Medulla oblongata (tissue), 1 donor: ENCODE measurements around the gene CDH13.

Experiments used
- DNase-seq: peaks from one replicate; pipeline ENCODE4 v3.0.0-alpha.2; 2015; ENCODE audit errors: extremely low spot score

The CDH13 gene

GRCh38 chr16:83298541-83298940 is 671.8 kb downstream of the CDH13 start:
- DNase-seq = no peak

DNA sequence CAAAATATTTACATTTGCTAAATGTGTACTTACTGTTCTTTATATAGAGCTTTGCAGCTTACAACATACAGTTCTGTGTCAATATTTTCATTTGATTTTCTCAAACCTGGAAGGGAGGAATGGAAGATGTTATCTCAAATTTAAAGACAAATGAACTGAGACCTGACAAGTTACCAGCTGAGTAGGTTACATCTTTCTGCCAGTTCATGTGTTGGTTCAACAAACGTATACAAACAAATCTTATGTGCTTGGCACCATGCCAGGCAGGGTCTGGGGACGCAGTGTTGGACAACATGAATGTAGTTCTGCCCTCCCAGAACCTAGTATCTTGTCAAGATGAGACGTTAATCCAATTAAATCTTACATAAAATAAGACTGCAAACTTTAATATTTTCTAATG is 673.6 kb downstream of the CDH13 start:
- DNase-seq = no peak

GRCh38 chr16:83301971-83302370 is 675.2 kb downstream of the CDH13 start:
- DNase-seq = no peak

DNA sequence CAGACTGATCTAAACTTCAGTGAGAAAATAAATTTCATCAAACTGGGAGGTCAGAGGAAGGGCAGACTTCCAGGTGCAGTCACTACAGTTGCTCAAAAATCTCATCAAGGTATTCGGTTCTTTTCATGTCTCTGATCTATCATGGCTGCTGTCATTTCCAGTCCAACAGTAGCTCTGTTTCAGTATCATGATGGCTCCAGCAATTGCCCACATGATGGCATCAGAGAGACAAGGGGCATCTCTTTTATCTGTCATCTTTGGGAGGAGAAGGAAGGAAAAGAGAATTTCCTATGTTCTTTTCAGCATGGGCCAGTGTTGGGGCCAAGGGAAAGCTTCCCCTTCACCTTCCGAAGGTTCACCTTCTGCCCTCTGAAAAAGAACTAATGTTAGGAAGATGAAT is 676.1 kb downstream of the CDH13 start:
- DNase-seq = no peak

GRCh38 chr16:83305092-83305491 is 678.3 kb downstream of the CDH13 start:
- DNase-seq = no peak

DNA sequence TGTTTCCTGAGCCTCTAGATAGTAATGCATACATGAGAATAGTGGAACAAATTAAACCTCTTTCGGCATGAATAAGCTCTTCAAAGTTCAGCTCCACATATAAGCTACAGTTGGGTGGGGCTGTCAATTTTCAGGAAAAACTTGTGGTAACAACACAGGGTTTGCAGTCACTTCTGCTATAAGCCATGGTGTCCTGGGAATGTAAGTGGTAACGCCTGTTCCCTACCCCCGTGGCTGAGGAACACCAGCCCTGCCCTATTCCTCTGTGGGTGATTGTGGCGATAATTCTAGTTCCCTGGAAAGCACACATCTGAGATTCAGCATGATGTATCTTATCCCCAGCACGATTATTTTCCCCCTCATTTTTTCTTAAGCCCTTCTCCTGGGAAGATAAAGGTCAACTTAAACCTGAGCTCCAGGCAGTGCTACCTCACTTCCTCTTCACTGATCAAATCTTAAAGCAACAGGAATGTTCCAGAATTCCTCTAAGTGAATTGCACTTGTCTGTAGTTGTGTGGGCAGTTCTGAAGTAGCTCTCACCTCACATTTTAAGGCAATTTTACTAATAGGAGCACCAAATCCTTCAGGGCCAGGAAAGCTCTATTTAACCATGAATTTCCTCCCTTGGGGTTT is 680.3 kb downstream of the CDH13 start:
- no peak for DNase-seq

- no peak for DNase-seq
Measured at GRCh38 chr16:83307594-83307992, 680.8 kb downstream of the CDH13 start.

- peak; percentile 14 for DNase-seq
Measured at GRCh38 chr16:83308414-83308813, 681.6 kb downstream of the CDH13 start.

DNA sequence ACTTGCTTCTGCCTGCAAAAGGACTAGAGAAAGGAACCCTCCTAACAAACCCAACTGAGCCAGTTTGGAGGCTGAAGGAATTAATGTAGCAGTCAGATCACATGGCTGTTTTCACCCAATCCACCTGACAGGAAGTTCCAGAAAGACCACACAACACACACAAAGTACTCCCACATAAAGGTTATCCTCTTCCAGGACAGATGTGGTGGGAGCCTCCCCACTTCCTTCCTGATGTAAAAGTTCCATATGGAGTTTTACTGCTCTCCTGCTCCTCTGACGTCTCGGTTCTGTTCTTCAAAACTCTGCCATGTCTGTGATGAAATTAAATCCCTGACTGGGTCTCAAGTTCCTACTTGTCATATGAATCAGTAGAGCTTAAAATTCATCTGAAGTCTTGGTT is 684.0 kb downstream of the CDH13 start:
- no peak for DNase-seq

DNA sequence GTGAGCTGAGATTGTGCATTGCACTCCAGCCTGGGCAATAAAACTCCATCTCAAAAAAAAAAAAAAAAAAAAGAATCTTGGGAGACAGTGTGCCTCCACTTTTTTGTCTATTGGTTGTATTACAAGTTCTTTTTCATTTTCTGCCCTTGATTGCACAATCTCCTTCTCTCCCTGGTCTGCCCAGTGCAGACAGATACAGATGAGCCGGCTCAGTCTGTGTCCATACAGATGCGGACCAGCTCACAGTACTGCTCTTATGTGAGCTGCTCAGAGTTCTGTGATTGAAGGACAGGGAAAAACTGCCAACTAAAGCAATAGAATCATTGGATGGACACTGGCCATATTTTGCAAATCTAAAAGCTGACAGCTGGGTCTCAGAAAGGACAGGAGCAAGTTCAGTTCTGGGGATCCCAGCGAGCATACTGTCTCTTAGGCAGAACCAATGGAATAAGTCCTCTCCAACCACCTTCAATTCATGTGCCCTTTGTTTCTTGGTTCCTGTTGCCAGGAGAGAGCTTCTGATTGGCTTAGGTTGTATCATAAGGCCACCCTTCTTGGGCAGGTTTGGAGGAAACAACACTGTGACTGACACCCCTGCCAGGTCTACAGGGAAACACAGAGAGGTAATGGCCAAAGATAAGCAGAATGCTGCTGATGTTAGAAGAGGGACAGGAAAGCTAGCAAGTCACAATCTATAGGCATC is 685.4 kb downstream of the CDH13 start:
- peak; percentile 6 for DNase-seq

DNA sequence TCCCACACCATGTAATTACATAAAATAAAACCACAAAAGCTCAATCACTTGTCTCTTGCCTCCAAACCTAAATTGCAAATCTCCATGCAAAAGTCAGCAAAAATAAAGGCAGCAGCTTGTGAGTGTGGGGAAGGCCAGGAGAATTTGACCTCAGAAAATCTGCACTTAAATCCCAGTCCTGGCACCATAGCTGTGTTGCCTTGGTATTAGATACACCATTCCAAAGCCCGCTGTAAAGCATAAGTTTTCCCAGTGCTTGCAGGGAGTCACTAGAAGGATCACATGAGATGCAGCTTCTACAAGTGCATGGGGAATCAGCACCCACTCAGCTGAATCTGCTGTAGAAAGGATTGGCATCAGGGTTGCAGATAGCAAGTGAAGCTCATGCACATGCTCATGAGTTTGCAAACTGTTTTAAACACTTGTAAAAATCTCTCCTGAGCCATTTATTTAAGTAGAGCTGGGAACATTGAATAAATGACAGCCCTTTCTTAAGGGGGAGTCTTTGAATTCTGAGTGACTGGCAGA is 686.0 kb downstream of the CDH13 start:
- peak; percentile 17 for DNase-seq

GRCh38 chr16:83315271-83315670 is 688.5 kb downstream of the CDH13 start:
- no peak for DNase-seq

DNA sequence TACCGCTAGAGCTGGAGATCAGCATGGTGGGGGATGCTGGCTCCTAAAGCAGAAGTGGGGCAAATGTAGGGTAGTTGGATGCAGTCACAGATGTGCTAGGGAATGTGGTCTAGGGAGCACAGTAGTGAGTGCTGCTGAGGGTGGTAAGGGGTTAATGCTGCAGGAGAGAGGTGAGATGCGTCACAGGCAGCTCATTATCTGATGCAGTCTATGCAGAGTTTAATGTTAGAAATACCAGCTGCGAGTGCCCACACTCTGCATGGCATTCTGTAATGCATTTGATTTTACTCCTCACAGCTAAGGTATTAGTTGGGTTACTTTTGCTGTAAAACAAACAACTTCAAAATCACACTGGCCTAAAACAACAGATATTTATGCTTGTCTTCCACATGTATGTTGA is 689.7 kb downstream of the CDH13 start:
- DNase-seq = no peak

- no peak for DNase-seq
Measured at GRCh38 chr16:83318390-83318789, 691.6 kb downstream of the CDH13 start.

DNA sequence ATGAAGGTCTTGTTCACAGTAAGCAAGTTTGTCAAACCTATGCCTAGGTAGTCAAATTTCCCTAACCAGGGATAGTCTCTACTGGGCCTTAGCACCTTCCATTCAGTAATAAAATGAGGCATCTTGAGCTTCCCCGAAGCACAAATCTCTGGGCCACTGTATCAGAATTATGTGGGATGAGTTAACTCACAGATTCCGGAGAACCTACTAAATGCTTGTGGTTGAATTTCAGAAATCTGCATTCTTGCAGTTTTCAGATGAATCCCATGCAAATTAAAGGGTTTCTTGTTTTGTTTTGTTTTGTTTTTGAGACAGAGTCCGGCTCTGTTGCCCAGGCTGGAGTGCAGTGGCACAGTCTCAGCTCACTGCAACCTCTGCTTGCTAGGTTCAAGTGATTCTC is 702.2 kb downstream of the CDH13 start:
- no peak for DNase-seq

DNA sequence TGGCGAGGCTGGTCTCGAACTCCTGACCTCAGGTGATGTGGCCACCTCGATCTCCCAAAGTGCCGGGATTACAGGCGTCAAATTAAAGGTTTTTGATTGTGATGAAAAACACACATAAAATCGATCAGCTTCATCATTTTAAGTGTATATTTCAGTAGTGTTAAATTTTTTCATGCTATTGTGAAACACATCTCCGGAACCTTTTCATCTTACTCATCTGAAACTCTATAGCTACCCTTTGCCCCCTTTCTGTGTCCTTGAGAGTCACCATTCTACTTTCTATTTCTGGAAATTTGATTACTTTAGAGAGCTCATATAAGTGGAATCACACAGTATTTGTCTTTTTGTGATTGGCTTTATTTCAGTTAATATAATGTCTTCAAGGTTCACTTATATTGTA is 702.7 kb downstream of the CDH13 start:
- DNase-seq = no peak

- DNase-seq = no peak
Measured at GRCh38 chr16:83330251-83330650, 703.5 kb downstream of the CDH13 start.

DNA sequence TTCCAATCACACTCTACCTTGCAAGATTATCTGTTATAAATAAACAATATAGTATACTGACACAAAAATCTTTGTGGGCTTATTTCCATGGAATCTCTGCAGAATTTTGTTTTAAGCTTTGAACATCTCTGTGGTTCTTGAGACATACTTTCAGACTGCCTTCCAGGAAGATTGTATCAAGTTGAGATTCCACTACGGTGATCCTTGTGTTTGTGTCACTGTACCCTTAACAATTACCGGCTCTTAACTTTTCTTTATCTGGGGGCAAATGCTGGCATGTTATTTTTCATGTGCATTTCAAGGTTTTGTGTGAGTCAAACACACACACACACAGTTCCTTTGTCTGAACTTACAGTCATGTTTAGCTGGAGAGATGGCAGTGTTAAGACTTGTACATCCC is 708.3 kb downstream of the CDH13 start:
- DNase-seq = no peak

DNA sequence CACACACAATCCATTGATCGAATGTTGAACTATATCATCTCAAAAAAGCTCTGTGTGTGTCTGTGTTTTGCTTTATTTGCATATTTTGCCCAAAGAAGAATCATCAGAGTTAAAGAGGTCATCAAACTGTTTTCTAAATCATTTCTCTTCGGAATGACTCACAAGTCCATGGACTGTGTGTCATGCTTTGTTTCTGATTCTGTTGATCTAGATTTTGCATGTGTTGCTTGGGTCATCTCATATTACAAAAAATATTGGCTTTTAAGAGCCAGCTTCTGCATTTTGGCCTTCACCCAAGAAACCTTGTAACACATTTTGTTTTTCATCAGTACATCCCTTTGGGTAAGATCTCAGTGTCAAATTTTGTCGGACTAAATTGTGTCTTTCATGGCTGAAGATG is 709.8 kb downstream of the CDH13 start:
- no peak for DNase-seq

GRCh38 chr16:83338138-83338537 is 711.4 kb downstream of the CDH13 start:
- no peak for DNase-seq

DNA sequence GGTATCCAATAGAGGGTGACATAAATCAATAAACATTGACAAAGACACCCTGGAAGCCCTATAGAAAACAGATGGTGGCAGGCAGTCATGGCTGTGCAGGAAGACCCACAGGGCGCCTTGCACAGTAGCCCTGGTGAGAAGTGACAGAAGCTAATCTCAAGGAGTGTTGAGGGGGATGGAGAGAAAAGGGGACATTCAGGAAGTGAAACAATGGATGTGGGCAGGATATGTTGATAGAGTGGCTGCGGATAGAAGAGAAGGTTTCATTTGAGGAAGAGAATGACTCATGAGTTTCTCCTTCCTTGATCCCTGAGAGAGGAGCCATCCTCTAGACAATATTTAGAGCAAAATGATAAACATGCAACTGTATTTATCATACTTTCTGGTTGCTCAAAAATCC is 712.2 kb downstream of the CDH13 start:
- DNase-seq = no peak

DNA sequence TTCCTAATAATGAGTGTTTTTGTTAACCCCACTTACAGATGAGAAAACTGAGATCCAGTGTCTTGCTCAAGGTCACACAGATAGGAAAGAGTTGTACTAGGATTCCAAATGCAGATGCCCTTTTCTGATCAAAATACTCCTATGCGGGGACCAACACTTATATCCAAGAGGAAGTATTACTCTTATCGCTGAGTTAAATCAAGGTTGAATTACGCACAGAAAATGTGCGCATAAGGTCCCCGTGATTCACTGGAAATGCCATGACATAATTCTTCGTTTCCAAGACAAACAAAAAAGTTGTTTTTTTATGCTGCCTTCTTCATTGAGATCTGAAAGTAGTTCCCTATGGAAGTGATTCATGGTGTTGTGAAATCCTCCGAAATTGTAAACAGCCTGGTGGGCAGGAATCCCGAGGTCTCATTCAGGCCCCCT is 717.2 kb downstream of the CDH13 start:
- no peak for DNase-seq

DNA sequence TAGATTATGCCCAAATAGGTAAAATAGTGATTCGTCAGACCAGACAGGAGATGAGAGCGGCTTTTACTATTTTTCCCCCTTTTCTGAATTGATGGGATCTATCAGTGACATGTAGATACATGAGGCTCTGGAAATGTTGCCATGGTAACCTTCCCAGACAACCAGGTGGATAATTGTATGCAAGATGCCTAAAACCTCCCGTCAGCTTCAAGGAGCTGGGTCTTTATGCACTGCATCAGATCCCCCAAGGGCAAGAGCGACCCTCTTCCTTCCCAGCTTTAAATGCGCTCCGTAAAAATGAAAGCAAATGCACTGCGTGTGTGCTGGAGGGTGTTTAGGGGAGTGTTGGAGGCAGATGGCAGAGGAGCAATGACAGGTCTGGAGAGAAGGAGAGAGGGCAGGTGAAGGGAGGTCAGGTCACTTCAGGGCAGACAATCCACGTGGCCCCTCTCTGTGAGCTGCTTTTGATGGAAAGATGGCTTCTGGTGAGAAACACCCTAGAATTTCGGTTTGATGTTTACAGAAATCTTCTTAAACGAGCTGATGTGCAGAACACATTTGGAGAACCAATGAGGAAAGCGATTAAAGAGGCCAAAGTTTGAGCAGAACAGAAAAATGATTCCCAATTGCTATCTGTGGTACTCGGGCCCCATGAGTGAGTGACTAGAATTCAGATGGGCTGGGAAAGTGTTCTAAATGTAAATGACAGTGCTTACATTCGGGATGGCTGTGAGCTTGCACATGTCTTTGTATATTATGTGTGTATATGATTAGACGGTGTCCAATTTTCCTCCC is 719.3 kb downstream of the CDH13 start:
- DNase-seq = no peak
